IPS DF 4.7 (cell line): ENCODE results near the gene EDC4.
"Not testable (repeated sequence)": the region's sequence is repeated elsewhere in the genome, so short reads cannot be mapped to it uniquely, and the experiment has no call there.

Experiments
- DNase-seq: peaks from one replicate; pipeline ENCODE4 v3.0.0-alpha.2; 2013; ENCODE audit warnings: low spot score; ENCODE audit errors: extremely low read depth

The EDC4 gene

GRCh38 chr16:67907397-67908180 lies 34.7 kb downstream of the EDC4 start:
- no peak for DNase-seq

GRCh38 chr16:67909056-67909742 lies 36.3 kb downstream of the EDC4 start:
- no peak for DNase-seq

- DNase-seq: no peak
These were observed 37.3 kb downstream of the EDC4 start for GRCh38 chr16:67910158-67910557.

- no peak for DNase-seq
These were observed 42.1 kb downstream of the EDC4 start for GRCh38 chr16:67914758-67915495.

GRCh38 chr16:67915496-67915769 lies 42.6 kb downstream of the EDC4 start:
- DNase-seq: not testable (repeated sequence)

- DNase-seq: no peak
These were observed 43.2 kb downstream of the EDC4 start for GRCh38 chr16:67915831-67916723.

- no peak for DNase-seq
These were observed 44.4 kb downstream of the EDC4 start for GRCh38 chr16:67917140-67917851.

- no peak for DNase-seq
These were observed 45.0 kb downstream of the EDC4 start for GRCh38 chr16:67917852-67918236.

GRCh38 chr16:67919622-67920221 lies 46.9 kb downstream of the EDC4 start:
- DNase-seq: no peak

- no peak for DNase-seq
These were observed 49.4 kb downstream of the EDC4 start for GRCh38 chr16:67922221-67922620.

GRCh38 chr16:67922740-67923139 lies 49.9 kb downstream of the EDC4 start:
- DNase-seq: no peak

- no peak for DNase-seq
These were observed 50.7 kb downstream of the EDC4 start for GRCh38 chr16:67923414-67924116.

GRCh38 chr16:67924140-67924906 lies 51.5 kb downstream of the EDC4 start:
- DNase-seq: no peak

- DNase-seq: no peak
These were observed 53.4 kb downstream of the EDC4 start for GRCh38 chr16:67926181-67926750.

GRCh38 chr16:67927131-67927941 lies 54.5 kb downstream of the EDC4 start:
- DNase-seq: no peak

- no peak for DNase-seq
These were observed 55.3 kb downstream of the EDC4 start for GRCh38 chr16:67928147-67928546.

GRCh38 chr16:67928561-67929364 lies 55.9 kb downstream of the EDC4 start:
- DNase-seq: no peak
